ENCODE results near the gene CCDC85C. TPM values are rescaled to one million over a fixed set of nuclear protein-coding genes. Genes with fewer than 3 reads are reported as not detected.

CCDC85C gene
- total RNA-seq, 1 experiment from 2014 or later = 35.8 TPM

GRCh38 chr14:99507860-99508640 is 96.0 kb downstream of the CCDC85C start:
- TF ChIP-seq ZNF512 (CRISPR knock-in tag; IDR thresholded peaks at IDR 0.05; ENCODE audit: borderline replicate concordance) (no peak), CREB1 (CRISPR knock-in tag; IDR thresholded peaks at IDR 0.05) (no peak), PRRX2 (CRISPR knock-in tag; IDR thresholded peaks at IDR 0.05) (no peak), ZNF138 (CRISPR knock-in tag; conservative IDR thresholded peaks at IDR 0.05) (no peak), ZMAT4 (CRISPR knock-in tag; IDR thresholded peaks at IDR 0.05) (no peak)
- H3K4me3 Mint-ChIP-seq = no peak overlapping the region
- H3K4me1 Mint-ChIP-seq = peaks cover 32% of the 10 kb centered on the region
- POLR2A ChIA-PET = no interaction called here
- no peaks in the 10 kb centered on the region for H3K9me3 Mint-ChIP-seq
- peak overlapping the region; percentile 57; the same call in 1 of the 2 replicates for H3K27ac Mint-ChIP-seq
- no peak for ATAC-seq
- CTCF ChIA-PET = interaction anchor here (1.0 kb wide), 1 partner anchor 119 kb away, joined by 3 read pairs; no protein-coding TSS in a partner anchor
- DNase-seq (ENCODE audit: low spot score) = no peak
- no peaks in the 10 kb centered on the region for H3K27me3 Mint-ChIP-seq (ENCODE audit: low read depth)
- H3K36me3 Mint-ChIP-seq = peaks cover 62% of the 10 kb centered on the region

- Mint-ChIP-seq H3K4me3 (no peak overlapping the region), H3K36me3 (peaks cover 76% of the 10 kb centered on the region), H3K27ac (peak overlapping the region; percentile 47; the same call in 1 of the 2 replicates), H3K9me3 (no peaks in the 10 kb centered on the region), H3K27me3 (ENCODE audit: low read depth) (no peaks in the 10 kb centered on the region), H3K4me1 (peaks cover 48% of the 10 kb centered on the region)
- ATAC-seq (no peak), DNase-seq (ENCODE audit: low spot score) (no peak)
- CTCF ChIA-PET = no interaction called here
- POLR2A ChIA-PET = no interaction called here
- TF ChIP-seq RELA (CRISPR knock-in tag; IDR thresholded peaks at IDR 0.05; ENCODE audit: borderline replicate concordance) = no peak
Observed at GRCh38 chr14:99506276-99506675, 97.7 kb downstream of the CCDC85C start.

- ATAC-seq (no peak), DNase-seq (ENCODE audit: low spot score) (no peak)
- Mint-ChIP-seq H3K4me3 (no peak overlapping the region), H3K9me3 (no peaks in the 10 kb centered on the region), H3K27me3 (ENCODE audit: low read depth) (no peaks in the 10 kb centered on the region), H3K27ac (peak overlapping the region; percentile 67), H3K4me1 (peaks cover 43% of the 10 kb centered on the region), H3K36me3 (peaks cover 87% of the 10 kb centered on the region)
- no peak for TF ChIP-seq ZNF396 (CRISPR knock-in tag; IDR thresholded peaks at IDR 0.05; ENCODE audit: borderline replicate concordance)
- CTCF ChIA-PET = no interaction called here
- POLR2A ChIA-PET = no interaction called here
Observed at GRCh38 chr14:99505089-99505488, 98.9 kb downstream of the CCDC85C start.

- Mint-ChIP-seq H3K36me3 (peaks cover 81% of the 10 kb centered on the region), H3K9me3 (no peaks in the 10 kb centered on the region), H3K4me1 (peaks cover 35% of the 10 kb centered on the region), H3K27ac (peak overlapping the region; percentile 99), H3K4me3 (no peak overlapping the region), H3K27me3 (ENCODE audit: low read depth) (no peaks in the 10 kb centered on the region)
- ChIA-PET POLR2A (interaction anchor here (0.7 kb wide), 1 partner anchor 12 kb away, joined by 5 read pairs; no protein-coding TSS in a partner anchor), CTCF (interaction anchor here (1.5 kb wide), 1 partner anchor 113 kb away, joined by 4 read pairs; no protein-coding TSS in a partner anchor)
- no peak for ATAC-seq
- DNase-seq (ENCODE audit: low spot score) = no peak
- no peak for TF ChIP-seq AFF4 (CRISPR knock-in tag; IDR thresholded peaks at IDR 0.05; ENCODE audit: borderline replicate concordance)
- TF ChIP-seq PRRX2 (CRISPR knock-in tag; IDR thresholded peaks at IDR 0.05) = no peak
- no peak for TF ChIP-seq ATF2 (CRISPR knock-in tag; IDR thresholded peaks at IDR 0.05; ENCODE audit: borderline replicate concordance, low read depth)
- TF ChIP-seq ZNF121 (CRISPR knock-in tag; IDR thresholded peaks at IDR 0.05) = no peak
- TF ChIP-seq FOXK1 (CRISPR knock-in tag; IDR thresholded peaks at IDR 0.05) = no peak
- no peak for TF ChIP-seq FOXJ3 (CRISPR knock-in tag; IDR thresholded peaks at IDR 0.05; ENCODE audit: borderline replicate concordance)
- TF ChIP-seq CBFB (CRISPR knock-in tag; IDR thresholded peaks at IDR 0.05; ENCODE audit: low read depth) = no peak
- TF ChIP-seq SOX15 (CRISPR knock-in tag; IDR thresholded peaks at IDR 0.05) = no peak
- no peak for TF ChIP-seq RELA (CRISPR knock-in tag; IDR thresholded peaks at IDR 0.05; ENCODE audit: borderline replicate concordance)
- no peak for TF ChIP-seq ZNF219 (CRISPR knock-in tag; IDR thresholded peaks at IDR 0.05; ENCODE audit: borderline replicate concordance)
- TF ChIP-seq JAZF1 (CRISPR knock-in tag; IDR thresholded peaks at IDR 0.05) = no peak
- TF ChIP-seq OVOL2 (CRISPR knock-in tag; IDR thresholded peaks at IDR 0.05; ENCODE audit: borderline replicate concordance) = no peak
- no peak for TF ChIP-seq PREB (CRISPR knock-in tag; IDR thresholded peaks at IDR 0.05; ENCODE audit: borderline replicate concordance)
- TF ChIP-seq ZNF263 (CRISPR knock-in tag; IDR thresholded peaks at IDR 0.05; ENCODE audit: low read depth) = no peak
Observed at GRCh38 chr14:99503848-99504453, 100.1 kb downstream of the CCDC85C start.
